Measurements from ENCODE around the gene RPL19. TPM values are rescaled to one million over a fixed set of nuclear protein-coding genes. Genes with fewer than 3 reads are reported as not detected.
"Not testable (repeated sequence)": the region's sequence is repeated elsewhere in the genome, so short reads cannot be mapped to it uniquely, and the experiment has no call there.

RPL19 gene
- total RNA-seq, 4 donors from 2014 or later: 2,008 to 3,549 (median 2,319) TPM

DNA sequence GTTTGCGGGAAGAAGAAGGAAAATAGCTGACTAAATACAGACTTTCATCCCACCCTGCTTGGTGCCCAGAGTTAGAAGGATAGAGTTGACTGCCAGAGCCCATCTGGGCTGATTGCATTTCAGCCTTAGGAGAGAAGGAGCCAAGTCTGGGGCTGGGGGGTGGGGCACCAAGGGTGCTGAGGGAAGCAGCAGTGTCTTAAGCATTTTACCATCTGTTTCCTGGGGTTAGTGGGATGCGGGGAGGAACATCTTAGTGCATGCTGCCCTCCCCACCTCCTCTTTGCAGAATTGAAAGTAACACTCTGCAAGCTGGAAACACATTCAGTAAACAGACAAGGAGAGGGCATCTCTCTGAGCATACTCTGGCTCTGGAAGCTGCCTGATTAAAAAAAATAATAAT lies 32.6 kb upstream of the RPL19 start:
- intact Hi-C loops (cut with DNase I): loop anchor here (10.0 kb wide), 1 partner anchor 77 kb away; no protein-coding TSS in a partner anchor
- Histone ChIP-seq H3K27ac (no peak overlapping the region), H3K4me1 (peaks cover 9 to 19% of the 10 kb centered on the region in 2 donors), H3K27me3 (peaks cover 4% of the 10 kb centered on the region), H3K4me3 (replicated peaks in 1 of 3) (no peak overlapping the region), H3K9me3 (no peaks in the 10 kb centered on the region), H3K36me3 (no peaks in the 10 kb centered on the region)
- WGBS, 2 donors: 66 to 71% methylated on average over 2 of the region's 2 CpGs
- no peak for DNase-seq
- TF ChIP-seq POLR2A (IDR thresholded peaks at IDR 0.05): no peak
- TF ChIP-seq, protein P1, sequence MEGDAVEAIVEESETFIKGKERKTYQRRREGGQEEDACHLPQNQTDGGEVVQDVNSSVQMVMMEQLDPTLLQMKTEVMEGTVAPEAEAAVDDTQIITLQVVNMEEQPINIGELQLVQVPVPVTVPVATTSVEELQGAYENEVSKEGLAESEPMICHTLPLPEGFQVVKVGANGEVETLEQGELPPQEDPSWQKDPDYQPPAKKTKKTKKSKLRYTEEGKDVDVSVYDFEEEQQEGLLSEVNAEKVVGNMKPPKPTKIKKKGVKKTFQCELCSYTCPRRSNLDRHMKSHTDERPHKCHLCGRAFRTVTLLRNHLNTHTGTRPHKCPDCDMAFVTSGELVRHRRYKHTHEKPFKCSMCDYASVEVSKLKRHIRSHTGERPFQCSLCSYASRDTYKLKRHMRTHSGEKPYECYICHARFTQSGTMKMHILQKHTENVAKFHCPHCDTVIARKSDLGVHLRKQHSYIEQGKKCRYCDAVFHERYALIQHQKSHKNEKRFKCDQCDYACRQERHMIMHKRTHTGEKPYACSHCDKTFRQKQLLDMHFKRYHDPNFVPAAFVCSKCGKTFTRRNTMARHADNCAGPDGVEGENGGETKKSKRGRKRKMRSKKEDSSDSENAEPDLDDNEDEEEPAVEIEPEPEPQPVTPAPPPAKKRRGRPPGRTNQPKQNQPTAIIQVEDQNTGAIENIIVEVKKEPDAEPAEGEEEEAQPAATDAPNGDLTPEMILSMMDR (IDR thresholded peaks at IDR 0.05): no peak

DNA sequence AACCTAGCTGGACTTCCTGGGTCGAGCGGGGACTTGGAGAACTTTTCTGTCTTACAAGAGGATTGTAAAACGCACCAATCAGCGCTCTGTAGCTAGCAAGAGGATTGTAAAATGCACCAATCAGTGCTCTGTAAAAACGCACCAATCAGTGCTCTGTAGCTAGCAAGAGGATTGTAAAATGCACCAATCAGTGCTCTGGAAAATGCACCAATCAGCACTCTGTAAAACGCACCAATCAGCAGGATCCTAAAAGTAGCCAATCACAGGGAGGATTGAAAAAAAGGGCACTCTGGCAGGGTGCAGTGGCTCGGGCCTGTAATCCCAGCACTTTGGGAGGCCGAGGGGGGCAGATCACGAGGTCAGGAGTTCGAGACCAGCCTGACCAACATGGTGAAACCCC lies 31.6 kb upstream of the RPL19 start:
- H3K27ac ChIP-seq; H3K4me3 ChIP-seq (replicated peaks in 1 of 3); H3K9me3 ChIP-seq; H3K36me3 ChIP-seq; DNase-seq; H3K27me3 ChIP-seq: not testable (repeated sequence)
- WGBS, 2 donors: 95 to 99% methylated on average over 10 of the region's 10 CpGs
- intact Hi-C loops (cut with DNase I): loop anchor here (10.0 kb wide), 1 partner anchor 76 kb away; no protein-coding TSS in a partner anchor
- peaks cover 9 to 19% of the 10 kb centered on the region in 2 donors for H3K4me1 ChIP-seq

DNA sequence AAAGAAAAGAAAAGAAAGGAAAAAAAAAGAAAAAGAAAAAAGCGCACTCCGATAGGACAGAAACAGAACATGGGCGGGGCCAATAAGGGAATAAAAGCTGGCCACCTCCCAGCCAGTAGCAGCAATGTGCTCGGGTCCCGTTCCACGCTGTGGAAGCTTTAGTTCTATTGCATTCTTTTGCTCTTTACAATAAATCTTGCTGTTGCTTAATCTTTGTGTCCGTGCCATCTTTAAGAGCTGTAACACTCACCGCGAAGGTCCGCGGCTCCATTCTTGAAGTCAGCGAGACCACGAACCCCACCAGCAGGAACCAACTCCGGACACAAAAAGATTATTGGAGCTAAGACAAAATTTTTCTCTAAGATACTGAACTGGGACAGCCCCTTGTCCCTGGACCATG lies 31.0 kb upstream of the RPL19 start:
- intact Hi-C loops (cut with DNase I): loop anchor here (10.0 kb wide), 1 partner anchor 76 kb away; no protein-coding TSS in a partner anchor
- no peak overlapping the region for H3K4me3 ChIP-seq (replicated peaks in 1 of 3)
- 86 to 89% methylated on average over 14 of the region's 14 CpGs for WGBS, 2 donors
- H3K27ac ChIP-seq: no peak overlapping the region
- peaks cover 4% of the 10 kb centered on the region for H3K27me3 ChIP-seq
- no peaks in the 10 kb centered on the region for H3K36me3 ChIP-seq
- TF ChIP-seq, protein P1 (IDR thresholded peaks at IDR 0.05): no peak
- TF ChIP-seq POLR2A (IDR thresholded peaks at IDR 0.05): no peak
- H3K4me1 ChIP-seq: peaks cover 9 to 16% of the 10 kb centered on the region in 2 donors
- DNase-seq: no peak
- H3K9me3 ChIP-seq: no peaks in the 10 kb centered on the region

DNA sequence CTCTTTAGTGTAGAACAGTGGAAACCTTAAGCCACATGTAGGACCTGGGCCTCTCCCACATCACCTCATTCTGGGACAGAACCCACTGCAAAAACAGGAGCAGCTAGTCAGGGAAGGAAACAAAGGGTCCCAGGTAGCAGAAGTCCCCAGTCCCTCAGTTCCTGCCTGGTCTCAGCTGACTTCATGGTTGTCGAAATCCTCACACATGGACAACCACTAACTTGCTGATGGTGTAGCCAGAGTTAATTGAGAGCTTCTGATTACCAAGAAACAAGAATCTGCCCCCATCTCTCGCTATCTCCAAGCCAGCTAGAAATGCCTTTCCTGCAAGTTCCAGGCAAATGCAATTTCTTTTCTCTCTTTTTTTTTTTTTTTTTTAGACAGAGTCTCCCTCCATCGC lies 30.6 kb upstream of the RPL19 start:
- no peak for TF ChIP-seq POLR2A (IDR thresholded peaks at IDR 0.05)
- TF ChIP-seq, protein P1 (IDR thresholded peaks at IDR 0.05): no peak
- H3K4me1 ChIP-seq: peaks cover 5 to 12% of the 10 kb centered on the region in 2 donors
- no peaks in the 10 kb centered on the region for H3K36me3 ChIP-seq
- intact Hi-C loops (cut with DNase I): loop anchor here (10.0 kb wide), 1 partner anchor 75 kb away; no protein-coding TSS in a partner anchor
- peaks cover 4% of the 10 kb centered on the region for H3K27me3 ChIP-seq
- WGBS, 2 donors: 83 to 84% methylated on average over 3 of the region's 3 CpGs
- no peak overlapping the region for H3K4me3 ChIP-seq (replicated peaks in 1 of 3)
- no peaks in the 10 kb centered on the region for H3K9me3 ChIP-seq
- H3K27ac ChIP-seq: no peak overlapping the region
- DNase-seq: no peak

DNA sequence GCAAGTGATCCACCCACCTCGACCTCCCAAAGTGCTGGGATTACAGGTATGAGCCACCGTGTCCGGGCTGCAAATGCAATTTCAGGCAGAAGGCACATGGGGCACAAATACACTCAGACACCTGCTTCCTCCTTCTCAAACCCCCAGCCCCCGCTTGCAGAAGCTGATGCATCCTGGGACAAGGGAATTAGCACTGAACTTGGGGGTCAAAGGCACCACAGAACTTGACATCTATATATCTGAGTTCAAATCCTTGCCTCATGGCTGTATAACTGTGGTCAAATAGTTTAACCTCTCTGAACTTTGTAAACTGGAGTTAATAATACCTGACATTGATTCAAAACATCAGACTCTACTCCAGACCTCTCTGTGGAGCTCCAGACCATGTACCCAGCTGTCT lies 30.0 kb upstream of the RPL19 start:
- Histone ChIP-seq H3K4me3 (replicated peaks in 1 of 3) (no peak overlapping the region), H3K9me3 (no peaks in the 10 kb centered on the region), H3K27ac (no peak overlapping the region), H3K36me3 (no peaks in the 10 kb centered on the region), H3K4me1 (peaks cover 4 to 12% of the 10 kb centered on the region in 2 donors), H3K27me3 (peaks cover 3% of the 10 kb centered on the region)
- intact Hi-C loops (cut with DNase I): no loop called here
- DNase-seq: no peak
- 77 to 92% methylated on average over 2 to 4 of the region's 4 CpGs for WGBS, 2 donors
- TF ChIP-seq, protein P1 (IDR thresholded peaks at IDR 0.05): no peak
- no peak for TF ChIP-seq POLR2A (IDR thresholded peaks at IDR 0.05)
